ENCODE measurements around the gene WDR33. TPM values are rescaled to one million over a fixed set of nuclear protein-coding genes. Genes with fewer than 3 reads are reported as not detected.

Gene WDR33
- total RNA-seq, 1 donor from 2014 or later = 37.1 TPM

DNA sequence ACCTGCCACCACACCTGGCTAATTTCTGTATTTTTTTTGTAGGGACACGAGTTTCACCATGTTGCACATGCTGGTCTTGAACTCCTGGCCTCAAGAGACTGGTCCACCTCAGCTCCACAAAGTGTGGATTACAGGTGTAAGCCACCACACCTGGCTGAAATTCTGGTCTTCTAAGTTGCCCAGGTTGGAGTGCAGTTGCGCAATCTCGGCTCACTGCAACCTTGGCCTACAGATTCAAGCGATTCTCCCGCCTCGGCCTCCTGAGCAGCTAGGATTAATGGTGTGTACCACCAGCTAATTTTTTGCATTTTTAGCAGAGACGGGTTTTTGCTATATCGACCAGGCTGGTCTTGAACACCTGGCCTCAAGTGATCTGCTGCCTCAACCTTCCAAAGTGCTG, 41.4 kb upstream of the WDR33 start:
- Histone ChIP-seq H3K27me3 (no peaks in the 10 kb centered on the region), H3K27ac (no peak overlapping the region), H3K9me3 (no peaks in the 10 kb centered on the region), H3K4me3 (no peak overlapping the region), H3K36me3 (peaks cover 0 to 26% of the 10 kb centered on the region in 2 donors), H3K4me1 (peaks cover 35% of the 10 kb centered on the region)
- TF ChIP-seq, protein P1, sequence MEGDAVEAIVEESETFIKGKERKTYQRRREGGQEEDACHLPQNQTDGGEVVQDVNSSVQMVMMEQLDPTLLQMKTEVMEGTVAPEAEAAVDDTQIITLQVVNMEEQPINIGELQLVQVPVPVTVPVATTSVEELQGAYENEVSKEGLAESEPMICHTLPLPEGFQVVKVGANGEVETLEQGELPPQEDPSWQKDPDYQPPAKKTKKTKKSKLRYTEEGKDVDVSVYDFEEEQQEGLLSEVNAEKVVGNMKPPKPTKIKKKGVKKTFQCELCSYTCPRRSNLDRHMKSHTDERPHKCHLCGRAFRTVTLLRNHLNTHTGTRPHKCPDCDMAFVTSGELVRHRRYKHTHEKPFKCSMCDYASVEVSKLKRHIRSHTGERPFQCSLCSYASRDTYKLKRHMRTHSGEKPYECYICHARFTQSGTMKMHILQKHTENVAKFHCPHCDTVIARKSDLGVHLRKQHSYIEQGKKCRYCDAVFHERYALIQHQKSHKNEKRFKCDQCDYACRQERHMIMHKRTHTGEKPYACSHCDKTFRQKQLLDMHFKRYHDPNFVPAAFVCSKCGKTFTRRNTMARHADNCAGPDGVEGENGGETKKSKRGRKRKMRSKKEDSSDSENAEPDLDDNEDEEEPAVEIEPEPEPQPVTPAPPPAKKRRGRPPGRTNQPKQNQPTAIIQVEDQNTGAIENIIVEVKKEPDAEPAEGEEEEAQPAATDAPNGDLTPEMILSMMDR (IDR thresholded peaks at IDR 0.05) = no peak
- TF ChIP-seq POLR2AphosphoS5 (IDR thresholded peaks at IDR 0.05; ENCODE audit: insufficient read depth in 1 of 2, low read depth in 1 of 2) (no peak), POLR2A (IDR thresholded peaks at IDR 0.05) (no peak)
- intact Hi-C loops (cut with DNase I) = no loop called here
- DNase-seq (ENCODE audit: extremely low spot score in 2 of 2) = no peak

- no peaks in the 10 kb centered on the region for H3K4me1 ChIP-seq
- H3K27me3 ChIP-seq = no peaks in the 10 kb centered on the region
- H3K36me3 ChIP-seq = peaks cover 0 to 39% of the 10 kb centered on the region in 2 donors
- intact Hi-C loops (cut with DNase I) = no loop called here
- no peak for DNase-seq (ENCODE audit: extremely low spot score in 2 of 2)
- TF ChIP-seq POLR2A (IDR thresholded peaks at IDR 0.05) (no peak), POLR2AphosphoS5 (IDR thresholded peaks at IDR 0.05; ENCODE audit: insufficient read depth in 1 of 2, low read depth in 1 of 2) (no peak)
- TF ChIP-seq, protein P1 (IDR thresholded peaks at IDR 0.05) = no peak
- H3K4me3 ChIP-seq = no peak overlapping the region
- H3K9me3 ChIP-seq = no peaks in the 10 kb centered on the region
- no peak overlapping the region for H3K27ac ChIP-seq
Observed at GRCh38 chr2:127847931-127848330, 37.0 kb upstream of the WDR33 start.

- H3K9me3 ChIP-seq = no peaks in the 10 kb centered on the region
Observed at GRCh38 chr2:127844973-127845372, 34.0 kb upstream of the WDR33 start.

DNA sequence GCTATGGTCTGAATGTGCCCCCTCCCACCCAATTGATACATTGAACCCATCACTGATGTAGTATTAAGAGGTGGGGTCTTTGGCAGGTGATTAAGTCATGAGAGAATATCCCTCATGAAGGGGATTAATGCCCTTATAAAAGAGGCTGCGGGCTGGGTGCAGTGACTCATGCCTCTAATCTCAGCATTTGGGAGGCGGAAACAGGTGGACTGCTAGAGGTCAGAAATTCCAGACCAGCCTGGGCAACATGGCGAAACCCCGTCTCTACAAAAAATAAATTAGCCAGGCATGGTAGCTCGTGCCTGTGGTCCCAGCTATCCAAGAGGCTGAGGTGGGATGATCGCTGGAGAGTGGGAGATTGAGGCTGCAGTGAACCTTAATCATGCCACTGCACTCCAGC, 32.7 kb upstream of the WDR33 start:
- Histone ChIP-seq H3K9me3 (no peaks in the 10 kb centered on the region), H3K4me1 (no peaks in the 10 kb centered on the region), H3K27me3 (no peaks in the 10 kb centered on the region), H3K4me3 (no peak overlapping the region), H3K27ac (no peak overlapping the region), H3K36me3 (peaks cover 0 to 26% of the 10 kb centered on the region in 2 donors)
- no peak for TF ChIP-seq POLR2A (IDR thresholded peaks at IDR 0.05)
- TF ChIP-seq, protein P1 (IDR thresholded peaks at IDR 0.05) = no peak
- no peak for TF ChIP-seq POLR2AphosphoS5 (IDR thresholded peaks at IDR 0.05; ENCODE audit: insufficient read depth in 1 of 2, low read depth in 1 of 2)
- intact Hi-C loops (cut with DNase I) = no loop called here
- no peak for DNase-seq (ENCODE audit: extremely low spot score in 2 of 2)

More at GRCh38 chr2:127844973-127845372, 34.0 kb upstream of the WDR33 start:
- Histone ChIP-seq H3K27me3 (no peaks in the 10 kb centered on the region), H3K27ac (no peak overlapping the region), H3K4me3 (no peak overlapping the region), H3K36me3 (peaks cover 0 to 35% of the 10 kb centered on the region in 2 donors), H3K4me1 (no peaks in the 10 kb centered on the region)
- TF ChIP-seq, protein P1 (IDR thresholded peaks at IDR 0.05) = no peak
- TF ChIP-seq POLR2A (IDR thresholded peaks at IDR 0.05) (no peak), POLR2AphosphoS5 (IDR thresholded peaks at IDR 0.05; ENCODE audit: insufficient read depth in 1 of 2, low read depth in 1 of 2) (no peak)
- no peak for DNase-seq (ENCODE audit: extremely low spot score in 2 of 2)
- intact Hi-C loops (cut with DNase I) = no loop called here

GRCh38 chr2:127841466-127842178, 30.7 kb upstream of the WDR33 start:
- Histone ChIP-seq H3K4me3 (no peak overlapping the region), H3K36me3 (peaks cover 0 to 6% of the 10 kb centered on the region in 2 donors), H3K27ac (no peak overlapping the region), H3K27me3 (no peaks in the 10 kb centered on the region), H3K4me1 (no peaks in the 10 kb centered on the region), H3K9me3 (no peaks in the 10 kb centered on the region)
- intact Hi-C loops (cut with DNase I) = no loop called here
- no peak for DNase-seq (ENCODE audit: extremely low spot score in 2 of 2)
- TF ChIP-seq POLR2AphosphoS5 (IDR thresholded peaks at IDR 0.05; ENCODE audit: insufficient read depth in 1 of 2, low read depth in 1 of 2) = no peak
- TF ChIP-seq, protein P1 (IDR thresholded peaks at IDR 0.05) = no peak
- TF ChIP-seq POLR2A (IDR thresholded peaks at IDR 0.05) = no peak
